Duodenal mucosa (tissue), 2 donors: ENCODE results near the gene PTMA.
"Not testable (repeated sequence)": the region's sequence is repeated elsewhere in the genome, so short reads cannot be mapped to it uniquely, and the experiment has no call there.

Experiments
- H3K27ac ChIP-seq: one replicate; pipeline ENCODE4 v1.7.0; 2013; ENCODE audit warnings: low read depth, low read length
- H3K27me3 ChIP-seq, 2 donors: one replicate each; pipeline ENCODE4 v1.7.0; 2013; ENCODE audit warnings: low read length in 2 of 2, control low read depth in 1 of 2; ENCODE audit not compliant: insufficient read depth in 2 of 2, control insufficient read depth in 1 of 2
- H3K36me3 ChIP-seq, 2 donors: one replicate each; pipeline ENCODE4 v1.7.0; 2013; ENCODE audit warnings: low read length in 2 of 2, control low read depth in 1 of 2; ENCODE audit not compliant: insufficient read depth in 2 of 2, control insufficient read depth in 1 of 2
- H3K4me1 ChIP-seq, 2 donors: one replicate each; pipeline ENCODE4 v1.7.0; 2013; ENCODE audit warnings: low read length in 2 of 2, control low read depth in 1 of 2; ENCODE audit not compliant: insufficient read depth in 2 of 2, control insufficient read depth in 1 of 2
- H3K4me3 ChIP-seq, 2 donors: one replicate each; pipeline ENCODE4 v1.7.0; 2013; ENCODE audit warnings: low read length in 2 of 2, low read depth in 1 of 2
- H3K9ac ChIP-seq, 2 donors: one replicate each; pipeline ENCODE4 v1.7.0; 2013; ENCODE audit warnings: low read length in 2 of 2, low read depth in 1 of 2
- H3K9me3 ChIP-seq, 2 donors: one replicate each; pipeline ENCODE4 v1.7.0; 2013; ENCODE audit warnings: low read length in 2 of 2, control low read depth in 1 of 2; ENCODE audit not compliant: control insufficient read depth in 1 of 2

PTMA gene

GRCh38 chr2:231709636-231709980 lies 1.3 kb downstream of the PTMA start:
- H3K9ac ChIP-seq = peak overlapping the region; percentile 96 to 97
- H3K9me3 ChIP-seq = no peaks in the 10 kb centered on the region
- H3K4me1 ChIP-seq = peaks cover 21 to 39% of the 10 kb centered on the region in 2 donors
- H3K36me3 ChIP-seq = peaks cover 10 to 19% of the 10 kb centered on the region in 2 donors
- H3K27ac ChIP-seq = peak overlapping the region; percentile 98
- peak overlapping the region; percentile 83 to 92 for H3K4me3 ChIP-seq
- H3K27me3 ChIP-seq = no peaks in the 10 kb centered on the region

GRCh38 chr2:231709981-231710798 lies 1.9 kb downstream of the PTMA start:
- H3K9me3 ChIP-seq = no peaks in the 10 kb centered on the region
- H3K27me3 ChIP-seq = no peaks in the 10 kb centered on the region
- H3K27ac ChIP-seq = peak overlapping the region; percentile 98
- H3K4me3 ChIP-seq = peak overlapping the region; percentile 85 to 93
- peak overlapping the region; percentile 96 to 97 for H3K9ac ChIP-seq
- H3K4me1 ChIP-seq = peaks cover 25 to 41% of the 10 kb centered on the region in 2 donors
- H3K36me3 ChIP-seq = peaks cover 10 to 19% of the 10 kb centered on the region in 2 donors

- H3K27ac ChIP-seq = peak overlapping the region; percentile 88
- peaks cover 10 to 19% of the 10 kb centered on the region in 2 donors for H3K36me3 ChIP-seq
- H3K9me3 ChIP-seq = no peaks in the 10 kb centered on the region
- H3K4me1 ChIP-seq = peaks cover 25 to 36% of the 10 kb centered on the region in 2 donors
- peak overlapping the region; percentile 90 to 91 for H3K9ac ChIP-seq
- H3K27me3 ChIP-seq = no peaks in the 10 kb centered on the region
- peak overlapping the region; percentile 85 to 93 for H3K4me3 ChIP-seq
Observed at GRCh38 chr2:231710799-231711676, 2.7 kb downstream of the PTMA start.

- Histone ChIP-seq H3K4me1 (peaks cover 25 to 36% of the 10 kb centered on the region in 2 donors), H3K9me3 (no peaks in the 10 kb centered on the region), H3K27ac (peak overlapping the region; percentile 88), H3K4me3 (peak overlapping the region; percentile 85 to 93), H3K36me3 (peaks cover 10 to 19% of the 10 kb centered on the region in 2 donors), H3K27me3 (no peaks in the 10 kb centered on the region), H3K9ac (peak overlapping the region; percentile 90 to 91)
Observed at GRCh38 chr2:231711677-231712450, 3.5 kb downstream of the PTMA start.

- H3K27me3 ChIP-seq, H3K9me3 ChIP-seq, H3K27ac ChIP-seq: not testable (repeated sequence)
- peak overlapping the region; percentile 85 to 93 for H3K4me3 ChIP-seq
- H3K36me3 ChIP-seq = peaks cover 10 to 19% of the 10 kb centered on the region in 2 donors
- H3K4me1 ChIP-seq = peaks cover 25 to 36% of the 10 kb centered on the region in 2 donors
- peak overlapping the region; percentile 90 to 91 for H3K9ac ChIP-seq
Observed at GRCh38 chr2:231712451-231713021, 4.2 kb downstream of the PTMA start.

DNA sequence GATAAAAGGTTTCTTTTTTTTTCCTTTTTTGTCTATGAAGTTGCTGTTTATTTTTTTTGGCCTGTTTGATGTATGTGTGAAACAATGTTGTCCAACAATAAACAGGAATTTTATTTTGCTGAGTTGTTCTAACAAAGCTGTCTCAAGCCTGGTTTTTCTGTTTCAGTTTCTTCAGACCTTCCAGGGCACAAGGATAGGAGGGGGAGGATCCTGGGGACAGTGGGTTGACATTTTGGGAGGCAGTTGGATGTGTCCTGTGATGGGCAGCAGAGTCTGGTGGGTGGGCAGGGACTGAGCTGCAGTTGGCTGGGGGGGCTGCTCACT lies 5.0 kb downstream of the PTMA start:
- peaks cover 10 to 19% of the 10 kb centered on the region in 2 donors for H3K36me3 ChIP-seq

GRCh38 chr2:231713730-231714638 lies 5.7 kb downstream of the PTMA start:
- Histone ChIP-seq H3K4me1 (peaks cover 25 to 36% of the 10 kb centered on the region in 2 donors), H3K27ac (no peak overlapping the region), H3K9me3 (no peaks in the 10 kb centered on the region), H3K27me3 (no peaks in the 10 kb centered on the region), H3K4me3 (no peak overlapping the region), H3K9ac (peak overlapping the region; percentile 21 to 47), H3K36me3 (peaks cover 10 to 19% of the 10 kb centered on the region in 2 donors)

More for the DNA sequence above, 5.0 kb downstream of the PTMA start:
- not testable (repeated sequence) for H3K27ac ChIP-seq, H3K9me3 ChIP-seq, H3K27me3 ChIP-seq, H3K4me3 ChIP-seq
- Histone ChIP-seq H3K4me1 (peaks cover 25 to 36% of the 10 kb centered on the region in 2 donors), H3K9ac (peak overlapping the region in 1 of 2 donors; percentile 25)

DNA sequence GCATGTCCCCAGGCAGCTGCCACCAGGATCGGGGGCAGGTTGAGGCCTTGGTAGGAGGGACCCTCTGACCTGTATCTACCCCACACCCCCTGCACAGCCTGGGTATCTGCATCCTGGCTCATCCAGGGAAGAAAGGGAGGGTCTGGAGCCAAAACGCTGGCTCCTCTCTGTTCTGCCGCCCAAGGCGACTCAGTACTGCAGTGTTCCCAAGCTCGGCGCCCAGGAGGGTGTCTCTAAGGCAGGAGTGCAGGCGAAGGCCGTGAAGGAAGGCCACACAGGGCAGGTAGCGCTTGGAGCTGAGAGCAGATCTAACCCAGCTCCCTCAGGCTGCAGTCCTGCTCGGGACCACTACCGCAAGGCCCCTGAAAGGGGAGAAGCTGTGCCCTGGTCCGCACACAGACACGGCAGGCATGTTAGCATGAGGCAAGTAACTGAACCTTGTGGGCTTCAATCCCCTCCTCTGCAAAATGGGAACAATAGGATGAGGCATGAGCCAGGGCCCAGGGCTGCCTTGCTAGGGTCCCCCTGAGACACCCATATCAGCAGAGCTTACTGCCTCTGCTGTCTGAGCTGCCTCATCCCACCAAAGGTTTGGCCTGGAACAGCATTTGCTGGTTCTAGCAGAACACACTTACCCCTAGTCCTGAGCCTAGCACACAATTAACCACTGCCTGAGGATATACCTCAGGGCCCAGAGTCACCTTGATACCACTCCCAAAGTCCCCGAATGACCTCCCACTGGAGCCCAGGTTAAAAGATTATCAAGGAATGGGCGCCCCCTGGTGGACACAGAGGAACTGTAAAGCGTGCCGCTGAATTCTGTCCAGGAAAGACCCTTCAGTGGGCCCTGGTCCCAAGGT lies 6.5 kb downstream of the PTMA start:
- Histone ChIP-seq H3K36me3 (peaks cover 10 to 19% of the 10 kb centered on the region in 2 donors), H3K27ac (no peak overlapping the region), H3K27me3 (no peaks in the 10 kb centered on the region), H3K9ac (peak overlapping the region in 1 of 2 donors; percentile 21), H3K4me3 (no peak overlapping the region), H3K9me3 (no peaks in the 10 kb centered on the region), H3K4me1 (peaks cover 25 to 36% of the 10 kb centered on the region in 2 donors)
